HepG2 (cell line): ENCODE results near the gene EFNA2. TPM values are rescaled to one million over a fixed set of nuclear protein-coding genes. Genes with fewer than 3 reads are reported as not detected.

Source experiments
- ARNT2 ChIP-seq: sonication (generic); formaldehyde crosslinking; IDR thresholded peaks from 2 replicates; pipeline ENCODE4 v1.8.0; 2022; ENCODE audit warnings: mild to moderate bottlenecking, low read depth, missing genetic modification reagents, moderate library complexity
- CTCF ChIP-seq: sonication (generic); formaldehyde crosslinking; IDR thresholded peaks from 2 replicates; pipeline ENCODE4 v1.5.0; 2020; ENCODE audit warnings: mild to moderate bottlenecking, missing genetic modification reagents, moderate library complexity
- HNRNPK ChIP-seq: fragments of 200-400 bp; formaldehyde crosslinking; IDR thresholded peaks from 2 replicates; pipeline ENCODE4 v1.6.1; 2018; ENCODE audit warnings: low read length, low read depth, moderate library complexity, mild to moderate bottlenecking; ENCODE audit not compliant: poor library complexity, severe bottlenecking
- MEIS1 ChIP-seq: sonication (generic); formaldehyde crosslinking; IDR thresholded peaks from 2 replicates; pipeline ENCODE4 v1.9.0; 2021; ENCODE audit warnings: mild to moderate bottlenecking, missing genetic modification reagents, moderate library complexity, borderline replicate concordance
- NONO ChIP-seq, 2 experiments: fragments of 450-650 bp in 1 of 2; sonication (generic) in 1 of 2; formaldehyde crosslinking in 1 of 2; IDR thresholded peaks in 1 of 2; conservative IDR thresholded peaks in 1 of 2; 2 replicates each; pipeline versions ENCODE4 v1.6.1 to v1.8.0; 2017 to 2022; ENCODE audit warnings: mild to moderate bottlenecking in 1 of 2, missing genetic modification reagents in 1 of 2, moderate library complexity in 1 of 2
- RARA ChIP-seq: IDR thresholded peaks from 2 replicates; pipeline ENCODE4 v1.6.1; 2016; ENCODE audit warnings: missing genetic modification reagents, missing compliant biosample characterization
- SKIL ChIP-seq: sonication (generic); formaldehyde crosslinking; IDR thresholded peaks from 2 replicates; pipeline ENCODE4 v1.8.0; 2022; ENCODE audit warnings: missing genetic modification reagents, mild to moderate bottlenecking, moderate library complexity, borderline replicate concordance
- ZNF614 ChIP-seq: IDR thresholded peaks from 2 replicates; pipeline ENCODE4 v1.6.1; 2018; ENCODE audit warnings: missing biosample characterization, missing genetic modification reagents, inconsistent platforms, borderline replicate concordance
- ZNF772 ChIP-seq: sonication (generic); formaldehyde crosslinking; IDR thresholded peaks from 2 replicates; pipeline ENCODE4 v1.5.0; 2020; ENCODE audit warnings: mild to moderate bottlenecking, missing genetic modification reagents
- ZXDC ChIP-seq: sonication (generic); formaldehyde crosslinking; IDR thresholded peaks from 2 replicates; pipeline ENCODE4 v1.5.0; 2020; ENCODE audit warnings: mild to moderate bottlenecking, missing genetic modification reagents
- ZZZ3 ChIP-seq: sonication (generic); formaldehyde crosslinking; IDR thresholded peaks from 2 replicates; pipeline ENCODE4 v1.4.0; 2020; ENCODE audit warnings: missing genetic modification reagents, mild to moderate bottlenecking, borderline replicate concordance
- polyA plus RNA-seq, 8 experiments: library from polyadenylated mRNA; depleted of rRNA in 3 of 8; stranded (reverse) in 7 of 8; unstranded in 1 of 8; fragments of >200 nt; fragmentation: Illumina TruSeq in 4 of 8; extraction: Trizol in 4 of 8; gene quantifications; 2 replicates each; pipeline versions ENCODE4 v1.2.1 to v1.2.3, GENCODE V29; 2011 to 2016; ENCODE audit warnings: low read depth in 4 of 8, missing spikeins in 1 of 8, mixed read lengths in 1 of 8; ENCODE audit not compliant: insufficient read depth in 1 of 8
- total RNA-seq, 5 experiments: library from RNA; depleted of rRNA; stranded (reverse); fragments of >200 nt; fragmentation: Illumina TruSeq; extraction: Trizol; gene quantifications; 2 replicates each; pipeline ENCODE4 v1.2.3, GENCODE V29; 2016; ENCODE audit warnings: low read depth in 1 of 5
- TF ChIP-seq, protein P1 (sequence below): sonication (generic); formaldehyde crosslinking; IDR thresholded peaks from 2 replicates; pipeline ENCODE4 v1.4.0; 2020; ENCODE audit warnings: mild to moderate bottlenecking, missing genetic modification reagents, borderline replicate concordance

EFNA2 gene
- total and polyA plus RNA-seq, 2 of the 13 experiments (the other 11 are each of a cell fraction or from before 2014, with no cell fraction given): 6.0 to 9.9 TPM

DNA sequence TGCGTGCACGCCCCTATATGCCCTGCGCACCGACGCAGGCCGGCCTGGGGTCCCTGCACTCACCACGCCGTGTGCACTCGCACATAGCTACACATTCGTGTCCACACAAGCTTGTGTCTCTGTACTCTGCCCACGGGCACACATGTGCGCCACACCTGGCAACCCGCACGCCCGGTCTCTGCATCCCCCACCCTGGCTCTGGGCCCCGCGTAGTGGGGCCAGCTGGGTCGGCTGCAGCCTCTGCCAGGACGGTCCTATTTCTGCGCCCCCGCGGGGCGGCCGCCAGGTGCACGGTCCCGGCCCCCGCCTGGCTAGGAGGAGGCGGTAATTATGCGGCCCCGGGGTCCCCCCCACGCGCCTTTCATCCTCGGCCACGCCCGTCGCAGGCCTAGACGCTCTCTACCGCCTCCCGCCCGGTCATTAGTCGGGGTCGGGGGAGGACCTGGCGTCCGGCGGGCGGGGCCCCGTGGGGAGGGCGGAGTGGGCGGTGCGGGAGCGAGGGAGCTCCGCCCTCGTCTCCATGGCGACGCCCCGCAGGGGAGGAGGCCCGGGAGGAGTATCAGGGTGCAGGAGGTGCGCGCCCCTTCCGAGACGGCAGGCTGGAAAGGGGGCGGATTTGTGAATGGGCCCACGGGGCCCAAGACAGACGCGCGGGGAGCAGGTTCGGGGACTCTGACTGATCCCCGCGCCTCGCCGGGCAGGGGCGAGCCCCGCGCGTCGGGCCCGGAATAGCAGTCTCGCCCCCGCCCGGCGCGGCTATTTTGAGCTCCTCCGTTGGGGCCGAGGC is 19.4 kb upstream of the EFNA2 start (continued):
- TF ChIP-seq, protein P1, sequence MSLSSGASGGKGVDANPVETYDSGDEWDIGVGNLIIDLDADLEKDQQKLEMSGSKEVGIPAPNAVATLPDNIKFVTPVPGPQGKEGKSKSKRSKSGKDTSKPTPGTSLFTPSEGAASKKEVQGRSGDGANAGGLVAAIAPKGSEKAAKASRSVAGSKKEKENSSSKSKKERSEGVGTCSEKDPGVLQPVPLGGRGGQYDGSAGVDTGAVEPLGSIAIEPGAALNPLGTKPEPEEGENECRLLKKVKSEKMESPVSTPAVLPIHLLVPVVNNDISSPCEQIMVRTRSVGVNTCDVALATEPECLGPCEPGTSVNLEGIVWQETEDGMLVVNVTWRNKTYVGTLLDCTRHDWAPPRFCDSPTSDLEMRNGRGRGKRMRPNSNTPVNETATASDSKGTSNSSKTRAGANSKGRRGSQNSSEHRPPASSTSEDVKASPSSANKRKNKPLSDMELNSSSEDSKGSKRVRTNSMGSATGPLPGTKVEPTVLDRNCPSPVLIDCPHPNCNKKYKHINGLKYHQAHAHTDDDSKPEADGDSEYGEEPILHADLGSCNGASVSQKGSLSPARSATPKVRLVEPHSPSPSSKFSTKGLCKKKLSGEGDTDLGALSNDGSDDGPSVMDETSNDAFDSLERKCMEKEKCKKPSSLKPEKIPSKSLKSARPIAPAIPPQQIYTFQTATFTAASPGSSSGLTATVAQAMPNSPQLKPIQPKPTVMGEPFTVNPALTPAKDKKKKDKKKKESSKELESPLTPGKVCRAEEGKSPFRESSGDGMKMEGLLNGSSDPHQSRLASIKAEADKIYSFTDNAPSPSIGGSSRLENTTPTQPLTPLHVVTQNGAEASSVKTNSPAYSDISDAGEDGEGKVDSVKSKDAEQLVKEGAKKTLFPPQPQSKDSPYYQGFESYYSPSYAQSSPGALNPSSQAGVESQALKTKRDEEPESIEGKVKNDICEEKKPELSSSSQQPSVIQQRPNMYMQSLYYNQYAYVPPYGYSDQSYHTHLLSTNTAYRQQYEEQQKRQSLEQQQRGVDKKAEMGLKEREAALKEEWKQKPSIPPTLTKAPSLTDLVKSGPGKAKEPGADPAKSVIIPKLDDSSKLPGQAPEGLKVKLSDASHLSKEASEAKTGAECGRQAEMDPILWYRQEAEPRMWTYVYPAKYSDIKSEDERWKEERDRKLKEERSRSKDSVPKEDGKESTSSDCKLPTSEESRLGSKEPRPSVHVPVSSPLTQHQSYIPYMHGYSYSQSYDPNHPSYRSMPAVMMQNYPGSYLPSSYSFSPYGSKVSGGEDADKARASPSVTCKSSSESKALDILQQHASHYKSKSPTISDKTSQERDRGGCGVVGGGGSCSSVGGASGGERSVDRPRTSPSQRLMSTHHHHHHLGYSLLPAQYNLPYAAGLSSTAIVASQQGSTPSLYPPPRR: peak; percentile 71; the same call in 1 of the 2 replicates
- peak; percentile 86 for TF ChIP-seq RARA
- peak; percentile 53; the same call in 1 of the 2 replicates for TF ChIP-seq ZNF772
- TF ChIP-seq ARNT2 (CRISPR knock-in tag): 0 out of 2 replicates have a peak, but pooled peaks have one; percentile 11
- 0 out of 2 replicates have a peak, but pooled peaks have one; percentile 21 for TF ChIP-seq ZNF614
- TF ChIP-seq ZZZ3 (CRISPR knock-in tag): 0 out of 2 replicates have a peak, but pooled peaks have one; percentile 61
- TF ChIP-seq SKIL (CRISPR knock-in tag): peak; percentile 89
- peak; percentile 78 for TF ChIP-seq HNRNPK
- TF ChIP-seq MEIS1 (CRISPR knock-in tag): peak; percentile 76; the same call in 1 of the 2 replicates
- TF ChIP-seq CTCF: peak; percentile 37
- TF ChIP-seq NONO (IDR thresholded peaks at IDR 0.05): no peak
- peak; percentile 57 for TF ChIP-seq NONO (CRISPR knock-in tag; conservative IDR thresholded peaks at IDR 0.05)
- TF ChIP-seq ZXDC (CRISPR knock-in tag): no peak
